GM12878 (cell line): Measurements from ENCODE around the gene PPP6R1. TPM values are rescaled to one million over a fixed set of nuclear protein-coding genes. Genes with fewer than 3 reads are reported as not detected.

ENCODE experiments used
- ATAC-seq: fragments of 200-7000 bp; cut with Tn5 transposase; 3 replicates; pipeline ENCODE4 v1.9.1; 2020; ENCODE audit warnings: mild to moderate bottlenecking, moderate library complexity
- BruUV-seq: library from RNA; stranded (reverse); fragments of 400-500 nt; replicated peaks from 2 replicates; lab custom pipeline; 2021; lab: Mats Ljungman, UMichigan
- CTCF ChIA-PET: fragments of 300-600 bp; sonication (Branson Sonifier 250); formaldehyde crosslinking; extraction: SDS; loops from one replicate; lab custom pipeline; 2021; ENCODE audit warnings: inconsistent platforms; lab: Yijun Ruan, JAX
- POLR2A ChIA-PET: fragments of 350-600 bp; formaldehyde crosslinking; extraction: SDS; loops from one replicate; lab custom pipeline; 2021; ENCODE audit warnings: inconsistent platforms; lab: Charles Lee
- RAD21 ChIA-PET: fragments of 300-600 bp; sonication (Branson Sonifier 250); formaldehyde crosslinking; loops from one replicate; lab custom pipeline; 2023; ENCODE audit warnings: antibody characterized with exemption; ENCODE audit not compliant: unreplicated experiment; lab: Charles Lee
- SMC1A ChIA-PET: fragments of 300-600 bp; sonication (Branson Sonifier 250); formaldehyde crosslinking; loops from one replicate; lab custom pipeline; 2023; ENCODE audit not compliant: unreplicated experiment, uncharacterized antibody; lab: Charles Lee
- DNase-seq: peaks from one replicate; pipeline ENCODE4 v3.0.0-alpha.2; 2011; ENCODE audit warnings: low read depth, low spot score
- FAIRE-seq: peaks from 3 replicates; lab custom pipeline; 2011; peaks lifted over from hg19 to GRCh38; lab: Jason Lieb, UNC
- H2AFZ ChIP-seq: 2 replicates; pipeline ENCODE4 v1.6.0; 2011; ENCODE audit warnings: low read depth, low read length, control low read depth; ENCODE audit not compliant: control insufficient read depth
- H3K27ac ChIP-seq: 2 replicates; pipeline ENCODE4 v1.5.1; 2011; ENCODE audit warnings: control low read depth; ENCODE audit not compliant: control insufficient read depth, insufficient read depth
- H3K27me3 ChIP-seq, 2 experiments: replicated peaks in 1 of 2; 2 replicates each; pipeline versions ENCODE4 v1.6.0 to v1.6.1; 2011; ENCODE audit warnings: low read length in 1 of 2; ENCODE audit not compliant: control insufficient read depth in 2 of 2, insufficient read depth in 2 of 2
- H3K36me3 ChIP-seq, 2 experiments: 2 replicates each; pipeline ENCODE4 v1.5.1; 2011; ENCODE audit warnings: low read length in 1 of 2; ENCODE audit not compliant: control insufficient read depth in 2 of 2, insufficient read depth in 2 of 2
- H3K4me1 ChIP-seq: 2 replicates; pipeline ENCODE4 v1.6.1; 2011; ENCODE audit warnings: mild to moderate bottlenecking, low read length, moderate library complexity, mixed read lengths; ENCODE audit not compliant: control insufficient read depth, insufficient read depth
- H3K4me2 ChIP-seq: 2 replicates; pipeline ENCODE4 v1.6.0; 2011; ENCODE audit warnings: control low read depth; ENCODE audit not compliant: control insufficient read depth, insufficient read depth
- H3K4me3 ChIP-seq: fragments of 200-600 bp; sonication (generic); 2 replicates; pipeline ENCODE4 v1.5.1; 2016
- H3K79me2 ChIP-seq: 2 replicates; pipeline ENCODE4 v1.6.0; 2011; ENCODE audit warnings: low read length; ENCODE audit not compliant: control insufficient read depth, insufficient read depth
- H3K9ac ChIP-seq: 2 replicates; pipeline ENCODE4 v1.8.0; 2011; ENCODE audit warnings: low read length, control low read depth, mixed read lengths; ENCODE audit not compliant: control insufficient read depth, insufficient read depth
- H3K9me3 ChIP-seq: replicated peaks from 3 replicates; pipeline ENCODE4 v1.5.1; 2011; ENCODE audit warnings: mild to moderate bottlenecking, low read length; ENCODE audit not compliant: control insufficient read depth, insufficient read depth
- H4K20me1 ChIP-seq: 2 replicates; pipeline ENCODE4 v1.6.0; 2011; ENCODE audit not compliant: control insufficient read depth, insufficient read depth
- BCL11A ChIP-seq: IDR thresholded peaks from 2 replicates; pipeline ENCODE4 v1.6.1; 2011; ENCODE audit warnings: low read depth, low read length
- DPF2 ChIP-seq: fragments of 450-650 bp; IDR thresholded peaks from 2 replicates; pipeline ENCODE4 v1.6.1; 2017; ENCODE audit warnings: mild to moderate bottlenecking
- IRF5 ChIP-seq: fragments of 450-650 bp; IDR thresholded peaks from 2 replicates; pipeline ENCODE4 v1.6.1; 2017; ENCODE audit warnings: borderline replicate concordance
- MYB ChIP-seq: fragments of 150-350 bp; IDR thresholded peaks from 2 replicates; pipeline ENCODE4 v1.6.1; 2014; ENCODE audit warnings: mild to moderate bottlenecking, low read depth, low read length, borderline replicate concordance
- PML ChIP-seq: IDR thresholded peaks from 2 replicates; pipeline ENCODE4 v1.6.1; 2012; ENCODE audit warnings: low read length, inconsistent platforms
- SMAD1 ChIP-seq: fragments of 450-650 bp; IDR thresholded peaks from 2 replicates; pipeline ENCODE4 v1.6.1; 2018; ENCODE audit warnings: mild to moderate bottlenecking, low read depth; ENCODE audit not compliant: partially characterized antibody
- SRF ChIP-seq, 2 experiments: IDR thresholded peaks; 2 replicates each; pipeline ENCODE4 v1.6.1; 2011; ENCODE audit warnings: low read depth in 2 of 2, low read length in 2 of 2, mild to moderate bottlenecking in 1 of 2, moderate library complexity in 1 of 2
- SUPT20H ChIP-seq: IDR thresholded peaks from 2 replicates; pipeline ENCODE4 v1.6.1; 2011; ENCODE audit warnings: low read depth, mild to moderate bottlenecking, low read length, moderate library complexity, borderline replicate concordance; ENCODE audit not compliant: control insufficient read depth
- YBX1 ChIP-seq: fragments of 450-650 bp; IDR thresholded peaks from 2 replicates; pipeline ENCODE4 v1.6.1; 2016; ENCODE audit warnings: antibody characterized with exemption
- ZNF274 ChIP-seq: IDR thresholded peaks from one replicate; pipeline ENCODE4 v1.8.0; 2011; ENCODE audit not compliant: insufficient read length, insufficient read depth
- ZZZ3 ChIP-seq: IDR thresholded peaks from 2 replicates; pipeline ENCODE4 v1.6.1; 2011; ENCODE audit warnings: low read depth; ENCODE audit not compliant: control insufficient read depth, insufficient read length
- WGBS: methylation state at CpG from one replicate; pipeline ENCODE4 v1.1.6; 2016; ENCODE audit warnings: low lambda C conversion rate; ENCODE audit not compliant: insufficient replicate concordance, insufficient coverage; ENCODE audit errors: missing lambda C conversion rate; 5-methylcytosine and 5-hydroxymethylcytosine counted together
- in situ Hi-C: fragments of 300-500 bp; cut with MboI; formaldehyde crosslinking; loops from 9 replicates; pipeline ENCODE4 v1.14.3; 2018; ENCODE audit warnings: mixed read lengths
- intact Hi-C: fragments of 100-400 bp; cut with micrococcal nuclease; formaldehyde crosslinking; loops from one replicate; pipeline ENCODE4 v1.14.2; 2022; ENCODE audit not compliant: unreplicated experiment
- polyA plus RNA-seq, 11 experiments: library from polyadenylated mRNA; depleted of rRNA in 4 of 11; unstranded in 6 of 11; stranded (reverse) in 5 of 11; fragments of >200 nt; fragmentation: Nextera tagmentation in 4 of 11; fragmentation: Illumina TruSeq in 1 of 11; extraction: Ambion mirVana in 4 of 11; extraction: Trizol in 1 of 11; gene quantifications; 1 replicate in 1 of 11; 2 replicates in 10 of 11; pipeline versions ENCODE4 v1.2.1 to v1.2.3, GENCODE V29; 2011 to 2016; ENCODE audit warnings: inconsistent platforms in 2 of 11, missing spikeins in 2 of 11, low read depth in 1 of 11
- total RNA-seq, 4 experiments: library from RNA; depleted of rRNA in 3 of 4; stranded (reverse); fragments of >200 nt in 3 of 4; fragmentation: Illumina TruSeq in 1 of 4; extraction: Trizol in 1 of 4; gene quantifications; 2 replicates each; pipeline versions ENCODE4 v1.2.1 to v1.2.3, GENCODE V29; 2013 to 2021
- TF ChIP-seq, protein P1 (sequence below): fragments of 450-650 bp; IDR thresholded peaks from 2 replicates; pipeline ENCODE4 v1.6.1; 2017; ENCODE audit warnings: mild to moderate bottlenecking

Gene PPP6R1
- total and polyA plus RNA-seq, 10 of the 15 experiments (the other 5 are each of a cell fraction or from before 2014, with no cell fraction given), result 0.80 to 173 (median 63.7) TPM

DNA sequence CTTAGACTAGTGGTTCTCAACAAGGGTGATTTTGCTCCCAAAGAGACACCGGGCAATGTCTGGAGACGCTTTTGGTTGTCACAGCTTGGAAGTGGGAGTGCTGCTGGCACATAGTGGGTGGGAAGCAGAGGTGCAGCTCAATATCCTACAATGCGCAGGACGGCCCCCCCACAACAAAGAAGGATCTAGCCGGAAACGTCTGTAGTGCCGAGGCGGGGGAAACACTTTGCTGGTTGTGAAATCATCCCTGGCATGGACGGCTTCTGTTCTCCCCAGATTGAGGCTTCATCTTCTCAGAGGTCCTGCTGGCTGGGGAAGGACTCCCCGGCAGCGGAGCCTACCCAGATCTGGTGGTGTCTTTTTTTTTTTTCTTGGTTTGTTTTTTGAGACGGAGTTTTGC is 65.3 kb downstream of the PPP6R1 start:
- no peak overlapping the region for H3K27ac ChIP-seq
- RAD21 ChIA-PET, result no interaction called here
- TF ChIP-seq, protein P1, sequence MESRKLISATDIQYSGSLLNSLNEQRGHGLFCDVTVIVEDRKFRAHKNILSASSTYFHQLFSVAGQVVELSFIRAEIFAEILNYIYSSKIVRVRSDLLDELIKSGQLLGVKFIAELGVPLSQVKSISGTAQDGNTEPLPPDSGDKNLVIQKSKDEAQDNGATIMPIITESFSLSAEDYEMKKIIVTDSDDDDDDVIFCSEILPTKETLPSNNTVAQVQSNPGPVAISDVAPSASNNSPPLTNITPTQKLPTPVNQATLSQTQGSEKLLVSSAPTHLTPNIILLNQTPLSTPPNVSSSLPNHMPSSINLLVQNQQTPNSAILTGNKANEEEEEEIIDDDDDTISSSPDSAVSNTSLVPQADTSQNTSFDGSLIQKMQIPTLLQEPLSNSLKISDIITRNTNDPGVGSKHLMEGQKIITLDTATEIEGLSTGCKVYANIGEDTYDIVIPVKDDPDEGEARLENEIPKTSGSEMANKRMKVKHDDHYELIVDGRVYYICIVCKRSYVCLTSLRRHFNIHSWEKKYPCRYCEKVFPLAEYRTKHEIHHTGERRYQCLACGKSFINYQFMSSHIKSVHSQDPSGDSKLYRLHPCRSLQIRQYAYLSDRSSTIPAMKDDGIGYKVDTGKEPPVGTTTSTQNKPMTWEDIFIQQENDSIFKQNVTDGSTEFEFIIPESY, result no peak
- TF ChIP-seq ZNF274, result no peak
- no peak for TF ChIP-seq SUPT20H
- TF ChIP-seq SMAD1, result no peak
- no peak for TF ChIP-seq IRF5
- no peak for TF ChIP-seq BCL11A
- no peak for TF ChIP-seq DPF2
- no peak for TF ChIP-seq PML
- TF ChIP-seq SRF (IDR thresholded peaks at IDR 0.05; ENCODE audit: low read depth in 2 of 2, low read length in 2 of 2), result no peak
- TF ChIP-seq YBX1, result no peak
- TF ChIP-seq MYB, result no peak
- no peak for TF ChIP-seq ZZZ3
- no peaks in the 10 kb centered on the region for H3K9me3 ChIP-seq
- H3K36me3 ChIP-seq, result no peaks in the 10 kb centered on the region
- intact Hi-C loops, result no loop called here
- no peak overlapping the region for H2AFZ ChIP-seq
- no peak overlapping the region for H3K4me2 ChIP-seq
- H3K79me2 ChIP-seq, result no peaks in the 10 kb centered on the region
- H3K27me3 ChIP-seq, result no peaks in the 10 kb centered on the region
- SMC1A ChIA-PET, result no interaction called here
- no peaks in the 10 kb centered on the region for H3K4me1 ChIP-seq
- WGBS, result 32% methylated on average over 12 of the region's 12 CpGs
- FAIRE-seq (no peak), DNase-seq (no peak), ATAC-seq (no peak)
- in situ Hi-C loops, result no loop called here
- no peak overlapping the region for H3K9ac ChIP-seq
- no peaks in the 10 kb centered on the region for H4K20me1 ChIP-seq
- BruUV-seq, result no TSS peak
- no peak overlapping the region for H3K4me3 ChIP-seq
- CTCF ChIA-PET, result interaction anchor here (0.8 kb wide), 1 partner anchor 312 kb away, joined by 6 read pairs; no protein-coding TSS in a partner anchor
- POLR2A ChIA-PET, result no interaction called here
